GM23338 (cell line): ENCODE results near the gene FBXW2. TPM values are rescaled to one million over a fixed set of nuclear protein-coding genes. Genes with fewer than 3 reads are reported as not detected.

ENCODE experiments used
- ATAC-seq: fragments of 200-7000 bp; cut with Tn5 transposase; 3 replicates; pipeline ENCODE4 v1.9.1; 2020
- DNase-seq: peaks from one replicate; pipeline ENCODE4 v3.0.0-alpha.2; 2015; ENCODE audit warnings: low spot score
- H2AFZ ChIP-seq: fragments of 200-600 bp; sonication (generic); 2 replicates; pipeline ENCODE4 v1.8.0; 2016; ENCODE audit warnings: antibody characterized with exemption, mild to moderate bottlenecking, moderate library complexity
- H3F3A ChIP-seq: fragments of 200-600 bp; sonication (generic); replicated peaks from 2 replicates; pipeline ENCODE4 v1.8.0; 2017; ENCODE audit warnings: antibody characterized with exemption, mixed run types, low read depth
- H3K27ac ChIP-seq: fragments of 200-600 bp; sonication (generic); 2 replicates; pipeline ENCODE4 v1.6.1; 2016; ENCODE audit warnings: low read depth
- H3K27me3 ChIP-seq: fragments of 200-600 bp; sonication (generic); 2 replicates; pipeline ENCODE4 v1.8.0; 2016; ENCODE audit warnings: mild to moderate bottlenecking, mixed run types, moderate library complexity; ENCODE audit not compliant: insufficient read depth
- H3K36me3 ChIP-seq: fragments of 200-600 bp; sonication (generic); 2 replicates; pipeline ENCODE4 v1.8.0; 2016; ENCODE audit warnings: mild to moderate bottlenecking; ENCODE audit not compliant: insufficient read depth
- H3K4me1 ChIP-seq: fragments of 200-600 bp; sonication (generic); 2 replicates; pipeline ENCODE4 v1.8.0; 2016; ENCODE audit warnings: mild to moderate bottlenecking, moderate library complexity; ENCODE audit not compliant: insufficient read depth
- H3K4me2 ChIP-seq: fragments of 200-600 bp; sonication (generic); 2 replicates; pipeline ENCODE4 v1.7.1; 2017; ENCODE audit warnings: mixed run types
- H3K4me3 ChIP-seq: fragments of 200-600 bp; sonication (generic); 2 replicates; pipeline ENCODE4 v1.6.1; 2016; ENCODE audit warnings: mixed run types
- H3K79me2 ChIP-seq: fragments of 200-600 bp; sonication (generic); replicated peaks from 2 replicates; pipeline ENCODE4 v1.8.0; 2017; ENCODE audit warnings: mild to moderate bottlenecking; ENCODE audit not compliant: insufficient read depth
- H3K9me2 ChIP-seq: fragments of 200-600 bp; sonication (generic); 2 replicates; pipeline ENCODE4 v1.8.0; 2017; ENCODE audit not compliant: insufficient read depth
- H4K20me1 ChIP-seq: fragments of 200-600 bp; sonication (generic); replicated peaks from 2 replicates; pipeline ENCODE4 v1.8.0; 2017; ENCODE audit warnings: mild to moderate bottlenecking; ENCODE audit not compliant: insufficient read depth
- H3K27ac Mint-ChIP-seq: 2 replicates; pipeline ENCODE4 v1.8.0; 2020; ENCODE audit warnings: inconsistent platforms, mild to moderate bottlenecking, moderate library complexity, mixed read lengths
- H3K27me3 Mint-ChIP-seq: 3 replicates; pipeline ENCODE4 v1.8.0; 2022; ENCODE audit warnings: low read depth, mild to moderate bottlenecking, moderate library complexity, mixed read lengths, inconsistent platforms; ENCODE audit not compliant: insufficient read depth, poor library complexity
- H3K36me3 Mint-ChIP-seq: 3 replicates; pipeline ENCODE4 v1.8.0; 2021; ENCODE audit warnings: low read depth, mild to moderate bottlenecking, inconsistent platforms, moderate library complexity, mixed read lengths
- H3K4me1 Mint-ChIP-seq: 3 replicates; pipeline ENCODE4 v1.8.0; 2020; ENCODE audit warnings: mild to moderate bottlenecking, inconsistent platforms, mixed read lengths
- H3K4me3 Mint-ChIP-seq: 3 replicates; pipeline ENCODE4 v1.8.0; 2021; ENCODE audit warnings: moderate library complexity, mild to moderate bottlenecking, inconsistent platforms, mixed read lengths
- H3K9me3 Mint-ChIP-seq: 3 replicates; pipeline ENCODE4 v1.8.0; 2020; ENCODE audit warnings: moderate library complexity, mild to moderate bottlenecking, inconsistent platforms, mixed read lengths
- CREB1 ChIP-seq: fragments of 250-450 bp; sonication (Bioruptor Pico); IDR thresholded peaks from 2 replicates; pipeline ENCODE4 v1.5.0; 2020; ENCODE audit warnings: low read depth, mild to moderate bottlenecking, moderate library complexity
- EZH2phosphoT487 ChIP-seq: fragments of 200-600 bp; sonication (generic); IDR thresholded peaks from one replicate; pipeline ENCODE4 v1.8.1; 2018; ENCODE audit warnings: antibody characterized with exemption; ENCODE audit not compliant: unreplicated experiment
- JUNB ChIP-seq: IDR thresholded peaks from one replicate; pipeline ENCODE4 v1.6.1; 2016; ENCODE audit warnings: antibody characterized with exemption; ENCODE audit not compliant: unreplicated experiment
- NANOG ChIP-seq: IDR thresholded peaks from 2 replicates; pipeline ENCODE4 v1.6.1; 2016; ENCODE audit warnings: antibody characterized with exemption, borderline replicate concordance
- STAT1 ChIP-seq: IDR thresholded peaks from one replicate; pipeline ENCODE4 v1.6.1; 2016; ENCODE audit warnings: antibody characterized with exemption; ENCODE audit not compliant: unreplicated experiment
- ZNF114 ChIP-seq: fragments of 250-450 bp; sonication (Bioruptor Pico); IDR thresholded peaks from 2 replicates; pipeline ENCODE4 v1.5.0; 2020; ENCODE audit warnings: mild to moderate bottlenecking, moderate library complexity
- ZNF331 ChIP-seq: fragments of 250-450 bp; sonication (Bioruptor Pico); IDR thresholded peaks from 2 replicates; pipeline ENCODE4 v1.5.0; 2020; ENCODE audit warnings: low read depth, mild to moderate bottlenecking, moderate library complexity
- polyA plus RNA-seq: library from polyadenylated mRNA; unstranded; fragments of >200 nt; fragmentation: Nextera tagmentation; extraction: Ambion mirVana; gene quantifications from 2 replicates; pipeline ENCODE4 v1.2.1, GENCODE V29; 2016
- total RNA-seq: library from RNA; depleted of rRNA; stranded (reverse); fragments of >200 nt; shearing (Covaris generic); gene quantifications from 2 replicates; pipeline ENCODE4 v1.2.3, GENCODE V29; 2014
- TF ChIP-seq, protein P1 (sequence below): fragments of 250-450 bp; sonication (Bioruptor Pico); IDR thresholded peaks from 2 replicates; pipeline ENCODE4 v1.5.0; 2020; ENCODE audit warnings: mild to moderate bottlenecking, moderate library complexity
- TF ChIP-seq, protein P2 (sequence below): IDR thresholded peaks from one replicate; pipeline ENCODE4 v1.6.1; 2018; ENCODE audit warnings: antibody characterized with exemption; ENCODE audit not compliant: unreplicated experiment
- TF ChIP-seq, protein P3 (sequence below): IDR thresholded peaks from 2 replicates; pipeline ENCODE4 v1.6.1; 2016; ENCODE audit warnings: antibody characterized with exemption

FBXW2 gene
- total and polyA plus RNA-seq, 2 experiments from 2014 or later, result 10.0 to 55.2 TPM

DNA sequence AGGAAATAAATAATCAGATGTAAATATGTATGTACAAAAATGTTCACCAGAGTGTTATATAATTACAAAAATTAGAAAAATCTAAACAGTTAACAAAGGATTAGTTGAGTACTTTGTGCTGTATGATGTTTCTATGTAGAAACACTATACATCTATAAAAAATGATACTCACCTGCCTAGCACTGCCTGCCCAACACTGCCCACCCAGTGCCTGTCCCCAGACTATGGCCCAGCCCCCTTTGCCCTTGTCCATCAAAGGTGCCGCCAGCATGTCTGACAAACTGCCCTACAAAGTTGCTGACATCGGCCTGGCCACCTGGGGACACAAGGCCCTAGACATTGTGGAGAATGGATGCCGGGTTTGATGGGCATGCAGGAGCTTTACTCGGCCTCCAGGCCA lies 72.8 kb downstream of the FBXW2 start:
- Histone ChIP-seq H3K79me2 (no peaks in the 10 kb centered on the region), H3K4me2 (no peak overlapping the region), H3K9me2 (no peaks in the 10 kb centered on the region), H2AFZ (no peak overlapping the region), H3K27me3 (peaks cover 4% of the 10 kb centered on the region; the same call in 1 of the 2 replicates), H3K4me1 (peaks cover 5% of the 10 kb centered on the region), H4K20me1 (no peaks in the 10 kb centered on the region), H3K4me3 (no peak overlapping the region), H3K36me3 (no peaks in the 10 kb centered on the region), H3F3A (0 out of 2 replicates have a peak, but pooled peaks cover 4% of the 10 kb centered on the region), H3K27ac (no peak overlapping the region)
- Mint-ChIP-seq H3K4me3 (no peak overlapping the region), H3K4me1 (peaks cover 9% of the 10 kb centered on the region), H3K9me3 (no peaks in the 10 kb centered on the region), H3K27me3 (peaks cover 6% of the 10 kb centered on the region), H3K27ac (no peak overlapping the region), H3K36me3 (no peaks in the 10 kb centered on the region)
- TF ChIP-seq STAT1 (no peak), ZNF114 (CRISPR knock-in tag) (no peak), CREB1 (CRISPR knock-in tag) (no peak), JUNB (no peak), NANOG (no peak), ZNF331 (CRISPR knock-in tag) (no peak), EZH2phosphoT487 (no peak)
- TF ChIP-seq, protein P1, sequence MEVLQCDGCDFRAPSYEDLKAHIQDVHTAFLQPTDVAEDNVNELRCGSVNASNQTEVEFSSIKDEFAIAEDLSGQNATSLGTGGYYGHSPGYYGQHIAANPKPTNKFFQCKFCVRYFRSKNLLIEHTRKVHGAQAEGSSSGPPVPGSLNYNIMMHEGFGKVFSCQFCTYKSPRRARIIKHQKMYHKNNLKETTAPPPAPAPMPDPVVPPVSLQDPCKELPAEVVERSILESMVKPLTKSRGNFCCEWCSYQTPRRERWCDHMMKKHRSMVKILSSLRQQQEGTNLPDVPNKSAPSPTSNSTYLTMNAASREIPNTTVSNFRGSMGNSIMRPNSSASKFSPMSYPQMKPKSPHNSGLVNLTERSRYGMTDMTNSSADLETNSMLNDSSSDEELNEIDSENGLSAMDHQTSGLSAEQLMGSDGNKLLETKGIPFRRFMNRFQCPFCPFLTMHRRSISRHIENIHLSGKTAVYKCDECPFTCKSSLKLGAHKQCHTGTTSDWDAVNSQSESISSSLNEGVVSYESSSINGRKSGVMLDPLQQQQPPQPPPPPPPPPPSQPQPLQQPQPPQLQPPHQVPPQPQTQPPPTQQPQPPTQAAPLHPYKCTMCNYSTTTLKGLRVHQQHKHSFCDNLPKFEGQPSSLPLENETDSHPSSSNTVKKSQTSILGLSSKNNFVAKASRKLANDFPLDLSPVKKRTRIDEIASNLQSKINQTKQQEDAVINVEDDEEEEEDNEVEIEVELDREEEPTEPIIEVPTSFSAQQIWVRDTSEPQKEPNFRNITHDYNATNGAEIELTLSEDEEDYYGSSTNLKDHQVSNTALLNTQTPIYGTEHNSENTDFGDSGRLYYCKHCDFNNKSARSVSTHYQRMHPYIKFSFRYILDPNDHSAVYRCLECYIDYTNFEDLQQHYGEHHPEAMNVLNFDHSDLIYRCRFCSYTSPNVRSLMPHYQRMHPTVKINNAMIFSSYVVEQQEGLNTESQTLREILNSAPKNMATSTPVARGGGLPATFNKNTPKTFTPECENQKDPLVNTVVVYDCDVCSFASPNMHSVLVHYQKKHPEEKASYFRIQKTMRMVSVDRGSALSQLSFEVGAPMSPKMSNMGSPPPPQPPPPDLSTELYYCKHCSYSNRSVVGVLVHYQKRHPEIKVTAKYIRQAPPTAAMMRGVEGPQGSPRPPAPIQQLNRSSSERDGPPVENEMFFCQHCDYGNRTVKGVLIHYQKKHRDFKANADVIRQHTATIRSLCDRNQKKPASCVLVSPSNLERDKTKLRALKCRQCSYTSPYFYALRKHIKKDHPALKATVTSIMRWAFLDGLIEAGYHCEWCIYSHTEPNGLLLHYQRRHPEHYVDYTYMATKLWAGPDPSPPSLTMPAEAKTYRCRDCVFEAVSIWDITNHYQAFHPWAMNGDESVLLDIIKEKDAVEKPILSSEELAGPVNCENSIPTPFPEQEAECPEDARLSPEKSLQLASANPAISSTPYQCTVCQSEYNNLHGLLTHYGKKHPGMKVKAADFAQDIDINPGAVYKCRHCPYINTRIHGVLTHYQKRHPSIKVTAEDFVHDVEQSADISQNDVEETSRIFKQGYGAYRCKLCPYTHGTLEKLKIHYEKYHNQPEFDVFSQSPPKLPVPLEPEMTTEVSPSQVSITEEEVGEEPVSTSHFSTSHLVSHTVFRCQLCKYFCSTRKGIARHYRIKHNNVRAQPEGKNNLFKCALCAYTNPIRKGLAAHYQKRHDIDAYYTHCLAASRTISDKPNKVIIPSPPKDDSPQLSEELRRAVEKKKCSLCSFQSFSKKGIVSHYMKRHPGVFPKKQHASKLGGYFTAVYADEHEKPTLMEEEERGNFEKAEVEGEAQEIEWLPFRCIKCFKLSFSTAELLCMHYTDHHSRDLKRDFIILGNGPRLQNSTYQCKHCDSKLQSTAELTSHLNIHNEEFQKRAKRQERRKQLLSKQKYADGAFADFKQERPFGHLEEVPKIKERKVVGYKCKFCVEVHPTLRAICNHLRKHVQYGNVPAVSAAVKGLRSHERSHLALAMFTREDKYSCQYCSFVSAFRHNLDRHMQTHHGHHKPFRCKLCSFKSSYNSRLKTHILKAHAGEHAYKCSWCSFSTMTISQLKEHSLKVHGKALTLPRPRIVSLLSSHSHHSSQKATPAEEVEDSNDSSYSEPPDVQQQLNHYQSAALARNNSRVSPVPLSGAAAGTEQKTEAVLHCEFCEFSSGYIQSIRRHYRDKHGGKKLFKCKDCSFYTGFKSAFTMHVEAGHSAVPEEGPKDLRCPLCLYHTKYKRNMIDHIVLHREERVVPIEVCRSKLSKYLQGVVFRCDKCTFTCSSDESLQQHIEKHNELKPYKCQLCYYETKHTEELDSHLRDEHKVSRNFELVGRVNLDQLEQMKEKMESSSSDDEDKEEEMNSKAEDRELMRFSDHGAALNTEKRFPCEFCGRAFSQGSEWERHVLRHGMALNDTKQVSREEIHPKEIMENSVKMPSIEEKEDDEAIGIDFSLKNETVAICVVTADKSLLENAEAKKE, result no peak
- TF ChIP-seq, protein P2, sequence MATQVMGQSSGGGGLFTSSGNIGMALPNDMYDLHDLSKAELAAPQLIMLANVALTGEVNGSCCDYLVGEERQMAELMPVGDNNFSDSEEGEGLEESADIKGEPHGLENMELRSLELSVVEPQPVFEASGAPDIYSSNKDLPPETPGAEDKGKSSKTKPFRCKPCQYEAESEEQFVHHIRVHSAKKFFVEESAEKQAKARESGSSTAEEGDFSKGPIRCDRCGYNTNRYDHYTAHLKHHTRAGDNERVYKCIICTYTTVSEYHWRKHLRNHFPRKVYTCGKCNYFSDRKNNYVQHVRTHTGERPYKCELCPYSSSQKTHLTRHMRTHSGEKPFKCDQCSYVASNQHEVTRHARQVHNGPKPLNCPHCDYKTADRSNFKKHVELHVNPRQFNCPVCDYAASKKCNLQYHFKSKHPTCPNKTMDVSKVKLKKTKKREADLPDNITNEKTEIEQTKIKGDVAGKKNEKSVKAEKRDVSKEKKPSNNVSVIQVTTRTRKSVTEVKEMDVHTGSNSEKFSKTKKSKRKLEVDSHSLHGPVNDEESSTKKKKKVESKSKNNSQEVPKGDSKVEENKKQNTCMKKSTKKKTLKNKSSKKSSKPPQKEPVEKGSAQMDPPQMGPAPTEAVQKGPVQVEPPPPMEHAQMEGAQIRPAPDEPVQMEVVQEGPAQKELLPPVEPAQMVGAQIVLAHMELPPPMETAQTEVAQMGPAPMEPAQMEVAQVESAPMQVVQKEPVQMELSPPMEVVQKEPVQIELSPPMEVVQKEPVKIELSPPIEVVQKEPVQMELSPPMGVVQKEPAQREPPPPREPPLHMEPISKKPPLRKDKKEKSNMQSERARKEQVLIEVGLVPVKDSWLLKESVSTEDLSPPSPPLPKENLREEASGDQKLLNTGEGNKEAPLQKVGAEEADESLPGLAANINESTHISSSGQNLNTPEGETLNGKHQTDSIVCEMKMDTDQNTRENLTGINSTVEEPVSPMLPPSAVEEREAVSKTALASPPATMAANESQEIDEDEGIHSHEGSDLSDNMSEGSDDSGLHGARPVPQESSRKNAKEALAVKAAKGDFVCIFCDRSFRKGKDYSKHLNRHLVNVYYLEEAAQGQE, result no peak
- TF ChIP-seq, protein P3, sequence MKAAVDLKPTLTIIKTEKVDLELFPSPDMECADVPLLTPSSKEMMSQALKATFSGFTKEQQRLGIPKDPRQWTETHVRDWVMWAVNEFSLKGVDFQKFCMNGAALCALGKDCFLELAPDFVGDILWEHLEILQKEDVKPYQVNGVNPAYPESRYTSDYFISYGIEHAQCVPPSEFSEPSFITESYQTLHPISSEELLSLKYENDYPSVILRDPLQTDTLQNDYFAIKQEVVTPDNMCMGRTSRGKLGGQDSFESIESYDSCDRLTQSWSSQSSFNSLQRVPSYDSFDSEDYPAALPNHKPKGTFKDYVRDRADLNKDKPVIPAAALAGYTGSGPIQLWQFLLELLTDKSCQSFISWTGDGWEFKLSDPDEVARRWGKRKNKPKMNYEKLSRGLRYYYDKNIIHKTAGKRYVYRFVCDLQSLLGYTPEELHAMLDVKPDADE, result no peak
- DNase-seq (no peak), ATAC-seq (no peak)
